Liver (tissue), 9 donors: ENCODE measurements around the gene ZNF541. TPM values are rescaled to one million over a fixed set of nuclear protein-coding genes. Genes with fewer than 3 reads are reported as not detected.

Experiments used
- DNase-seq: peaks from one replicate; pipeline ENCODE4 v3.0.0-alpha.2; 2017; ENCODE audit warnings: low spot score
- H3K27ac ChIP-seq, 2 donors: one replicate each; pipeline ENCODE4 v1.7.0; 2013; ENCODE audit warnings: inconsistent platforms in 2 of 2, low read length in 2 of 2, control low read depth in 1 of 2, low read depth in 1 of 2, mild to moderate bottlenecking in 1 of 2
- H3K27me3 ChIP-seq, 4 donors: one replicate each; pipeline versions ENCODE4 v1.6.1 to v1.7.0; 2013; ENCODE audit warnings: low read length in 3 of 4, inconsistent platforms in 1 of 4, mild to moderate bottlenecking in 1 of 4, moderate library complexity in 1 of 4; ENCODE audit not compliant: control insufficient read depth in 4 of 4, insufficient read depth in 4 of 4
- H3K36me3 ChIP-seq, 4 donors: one replicate each; pipeline versions ENCODE4 v1.6.1 to v1.7.0; 2013; ENCODE audit warnings: low read length in 3 of 4, mild to moderate bottlenecking in 3 of 4, low read depth in 1 of 4, moderate library complexity in 1 of 4; ENCODE audit not compliant: control insufficient read depth in 4 of 4, insufficient read depth in 3 of 4
- H3K4me1 ChIP-seq, 4 donors: one replicate each; pipeline versions ENCODE4 v1.6.1 to v1.7.0; 2013; ENCODE audit warnings: low read length in 3 of 4, mild to moderate bottlenecking in 3 of 4, moderate library complexity in 1 of 4; ENCODE audit not compliant: control insufficient read depth in 4 of 4, insufficient read depth in 4 of 4
- H3K4me3 ChIP-seq, 3 donors: one replicate each; pipeline versions ENCODE4 v1.6.1 to v1.7.0; 2013; ENCODE audit warnings: low read length in 3 of 3, control low read depth in 1 of 3, low read depth in 1 of 3, mild to moderate bottlenecking in 1 of 3
- H3K9ac ChIP-seq, 2 donors: one replicate each; pipeline ENCODE4 v1.7.0; 2013; ENCODE audit warnings: low read length in 2 of 2, mild to moderate bottlenecking in 2 of 2, moderate library complexity in 2 of 2, control low read depth in 1 of 2, low read depth in 1 of 2
- H3K9me3 ChIP-seq, 4 donors: one replicate each; pipeline versions ENCODE4 v1.6.1 to v1.7.0; 2013; ENCODE audit warnings: low read length in 3 of 4; ENCODE audit not compliant: control insufficient read depth in 4 of 4
- FOXA1 ChIP-seq: IDR thresholded peaks from 2 replicates; pipeline ENCODE4 v1.6.1; 2016; ENCODE audit warnings: antibody characterized with exemption
- FOXA2 ChIP-seq: IDR thresholded peaks from 2 replicates; pipeline ENCODE4 v1.6.1; 2016; ENCODE audit warnings: antibody characterized with exemption
- GABPA ChIP-seq, 2 donors: IDR thresholded peaks in 1 of 2; conservative IDR thresholded peaks in 1 of 2; 2 replicates each; pipeline ENCODE4 v1.6.1; 2016; ENCODE audit warnings: antibody characterized with exemption in 2 of 2, mild to moderate bottlenecking in 1 of 2, moderate library complexity in 1 of 2
- HNF4A ChIP-seq, 2 donors: conservative IDR thresholded peaks; 2 replicates each; pipeline ENCODE4 v1.6.1; 2016; ENCODE audit warnings: antibody characterized with exemption in 2 of 2, mild to moderate bottlenecking in 2 of 2
- NR2F2 ChIP-seq: IDR thresholded peaks from 2 replicates; pipeline ENCODE4 v1.6.1; 2016; ENCODE audit warnings: antibody characterized with exemption
- RAD21 ChIP-seq, 2 donors: IDR thresholded peaks; 2 replicates each; pipeline ENCODE4 v1.6.1; 2016; ENCODE audit warnings: antibody characterized with exemption in 2 of 2, mild to moderate bottlenecking in 2 of 2
- RXRA ChIP-seq, 2 donors: IDR thresholded peaks; 2 replicates each; pipeline ENCODE4 v1.6.1; 2017 to 2018; ENCODE audit warnings: antibody characterized with exemption in 2 of 2, mild to moderate bottlenecking in 1 of 2
- TAF1 ChIP-seq: conservative IDR thresholded peaks from 2 replicates; pipeline ENCODE4 v1.6.1; 2016; ENCODE audit warnings: antibody characterized with exemption, mild to moderate bottlenecking
- YY1 ChIP-seq: IDR thresholded peaks from 2 replicates; pipeline ENCODE4 v1.6.1; 2016; ENCODE audit warnings: antibody characterized with exemption, mild to moderate bottlenecking
- WGBS: extraction: QIAGEN DNeasy Blood & Tissue Kit; methylation state at CpG from one replicate; pipeline ENCODE4 v1.1.7; 2013; 5-methylcytosine and 5-hydroxymethylcytosine counted together
- polyA plus RNA-seq, 2 donors: library from polyadenylated mRNA; stranded (reverse) in 1 of 2; unstranded in 1 of 2; fragments of 200-250 nt in 1 of 2; fragments of >200 nt in 1 of 2; fragmentation: Nextera tagmentation in 1 of 2; extraction: Ambion mirVana in 1 of 2; gene quantifications; one replicate each; pipeline versions ENCODE4 v1.2.1 to v1.2.3, GENCODE V29; 2013 to 2015
- total RNA-seq, 2 donors: library from RNA; depleted of rRNA; stranded (reverse); fragments of >200 nt; gene quantifications; one replicate each; pipeline ENCODE4 v1.2.3, GENCODE V29; 2014
- TF ChIP-seq, protein P1 (sequence below): IDR thresholded peaks from 2 replicates; pipeline ENCODE4 v1.6.1; 2016; ENCODE audit warnings: antibody characterized with exemption
- TF ChIP-seq, protein P2 (sequence below): IDR thresholded peaks from 2 replicates; pipeline ENCODE4 v1.6.1; 2016; ENCODE audit warnings: antibody characterized with exemption
- TF ChIP-seq, protein P3 (sequence below): fragments of 150-350 bp; IDR thresholded peaks from 2 replicates; pipeline ENCODE4 v1.5.1; 2017; ENCODE audit warnings: improper control_type of control experiment, low read depth, low read length; ENCODE audit not compliant: missing input control
- TF ChIP-seq, protein P4 (sequence below): IDR thresholded peaks from 2 replicates; pipeline ENCODE4 v1.6.1; 2016; ENCODE audit warnings: antibody characterized with exemption
- TF ChIP-seq, protein P5 (sequence below): IDR thresholded peaks from 2 replicates; pipeline ENCODE4 v1.6.1; 2016; ENCODE audit warnings: antibody characterized with exemption, mild to moderate bottlenecking
- donor health status: healthy.
- donor health status: healthy.
- donor health status: healthy.
- donor health status: healthy.
- donor health status: healthy.

The ZNF541 gene
- total and polyA plus RNA-seq, 4 donors, result 0.05 to 0.09 (median 0.08) TPM; not detected in 1

DNA sequence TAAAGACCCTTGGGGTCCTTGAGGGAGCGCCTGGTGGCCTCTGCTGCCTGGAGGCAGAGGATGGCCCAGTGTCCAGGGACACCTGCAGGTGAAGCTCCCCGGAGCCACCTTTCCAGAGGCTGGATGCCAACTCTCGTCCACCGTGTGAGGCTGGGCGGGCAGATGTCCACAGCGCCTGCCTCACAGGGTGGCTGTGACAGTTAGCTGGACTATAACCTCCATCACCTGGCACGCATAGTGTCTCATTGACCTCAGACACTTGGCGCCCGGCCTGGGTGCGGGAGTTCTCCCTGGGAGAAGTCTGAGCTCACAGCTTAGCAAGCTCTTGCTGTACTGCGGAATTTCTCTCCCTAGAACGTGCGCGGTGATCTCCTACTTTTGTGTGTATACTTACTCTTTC is 45.8 kb upstream of the ZNF541 start (continued):
- TF ChIP-seq, protein P1, sequence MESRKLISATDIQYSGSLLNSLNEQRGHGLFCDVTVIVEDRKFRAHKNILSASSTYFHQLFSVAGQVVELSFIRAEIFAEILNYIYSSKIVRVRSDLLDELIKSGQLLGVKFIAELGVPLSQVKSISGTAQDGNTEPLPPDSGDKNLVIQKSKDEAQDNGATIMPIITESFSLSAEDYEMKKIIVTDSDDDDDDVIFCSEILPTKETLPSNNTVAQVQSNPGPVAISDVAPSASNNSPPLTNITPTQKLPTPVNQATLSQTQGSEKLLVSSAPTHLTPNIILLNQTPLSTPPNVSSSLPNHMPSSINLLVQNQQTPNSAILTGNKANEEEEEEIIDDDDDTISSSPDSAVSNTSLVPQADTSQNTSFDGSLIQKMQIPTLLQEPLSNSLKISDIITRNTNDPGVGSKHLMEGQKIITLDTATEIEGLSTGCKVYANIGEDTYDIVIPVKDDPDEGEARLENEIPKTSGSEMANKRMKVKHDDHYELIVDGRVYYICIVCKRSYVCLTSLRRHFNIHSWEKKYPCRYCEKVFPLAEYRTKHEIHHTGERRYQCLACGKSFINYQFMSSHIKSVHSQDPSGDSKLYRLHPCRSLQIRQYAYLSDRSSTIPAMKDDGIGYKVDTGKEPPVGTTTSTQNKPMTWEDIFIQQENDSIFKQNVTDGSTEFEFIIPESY, result peak; percentile 79
- peak; percentile 59 for TF ChIP-seq NR2F2
- TF ChIP-seq, protein P2, sequence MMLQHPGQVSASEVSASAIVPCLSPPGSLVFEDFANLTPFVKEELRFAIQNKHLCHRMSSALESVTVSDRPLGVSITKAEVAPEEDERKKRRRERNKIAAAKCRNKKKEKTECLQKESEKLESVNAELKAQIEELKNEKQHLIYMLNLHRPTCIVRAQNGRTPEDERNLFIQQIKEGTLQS, result peak; percentile 53
- TF ChIP-seq GABPA (IDR thresholded peaks at IDR 0.05 in 1 of 2, conservative IDR thresholded peaks at IDR 0.05 in 1 of 2), result no peak
- peak; percentile 95 to 96 for TF ChIP-seq HNF4A (conservative IDR thresholded peaks at IDR 0.05)
- TF ChIP-seq TAF1, result no peak
- TF ChIP-seq RXRA (IDR thresholded peaks at IDR 0.05), result peak; percentile 95 to 97

DNA sequence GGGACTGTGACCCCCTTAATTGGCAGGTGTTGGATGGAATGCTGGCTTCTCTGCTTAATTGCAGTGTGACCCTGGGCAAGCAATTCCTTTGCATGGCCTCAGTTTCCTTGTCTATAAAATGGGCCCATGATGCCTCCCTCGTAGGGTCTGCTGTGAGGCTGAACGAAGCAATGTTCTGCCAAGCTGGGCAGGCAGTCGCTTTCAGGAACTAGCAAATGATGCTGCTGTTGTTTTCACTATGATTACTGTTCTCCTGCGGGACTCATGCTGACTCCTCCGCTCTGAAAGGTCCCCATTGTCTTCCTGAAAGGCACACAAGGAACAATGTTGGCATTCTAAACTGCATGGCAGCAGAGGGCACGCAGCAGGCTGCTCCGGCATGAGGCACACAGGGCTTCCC is 42.8 kb upstream of the ZNF541 start:
- Histone ChIP-seq H3K36me3 (no peaks in the 10 kb centered on the region), H3K27ac (no peak overlapping the region), H3K9ac (no peak overlapping the region), H3K27me3 (no peaks in the 10 kb centered on the region), H3K9me3 (no peaks in the 10 kb centered on the region), H3K4me1 (peaks cover 13 to 32% (median 30%) of the 10 kb centered on the region in 4 donors), H3K4me3 (no peak overlapping the region)
- WGBS, result 96% methylated on average over 7 of the region's 7 CpGs
- no peak for DNase-seq
- no peak for TF ChIP-seq RAD21 (IDR thresholded peaks at IDR 0.05)
- TF ChIP-seq HNF4A (conservative IDR thresholded peaks at IDR 0.05), result no peak
- TF ChIP-seq TAF1, result no peak
- TF ChIP-seq, protein P3, sequence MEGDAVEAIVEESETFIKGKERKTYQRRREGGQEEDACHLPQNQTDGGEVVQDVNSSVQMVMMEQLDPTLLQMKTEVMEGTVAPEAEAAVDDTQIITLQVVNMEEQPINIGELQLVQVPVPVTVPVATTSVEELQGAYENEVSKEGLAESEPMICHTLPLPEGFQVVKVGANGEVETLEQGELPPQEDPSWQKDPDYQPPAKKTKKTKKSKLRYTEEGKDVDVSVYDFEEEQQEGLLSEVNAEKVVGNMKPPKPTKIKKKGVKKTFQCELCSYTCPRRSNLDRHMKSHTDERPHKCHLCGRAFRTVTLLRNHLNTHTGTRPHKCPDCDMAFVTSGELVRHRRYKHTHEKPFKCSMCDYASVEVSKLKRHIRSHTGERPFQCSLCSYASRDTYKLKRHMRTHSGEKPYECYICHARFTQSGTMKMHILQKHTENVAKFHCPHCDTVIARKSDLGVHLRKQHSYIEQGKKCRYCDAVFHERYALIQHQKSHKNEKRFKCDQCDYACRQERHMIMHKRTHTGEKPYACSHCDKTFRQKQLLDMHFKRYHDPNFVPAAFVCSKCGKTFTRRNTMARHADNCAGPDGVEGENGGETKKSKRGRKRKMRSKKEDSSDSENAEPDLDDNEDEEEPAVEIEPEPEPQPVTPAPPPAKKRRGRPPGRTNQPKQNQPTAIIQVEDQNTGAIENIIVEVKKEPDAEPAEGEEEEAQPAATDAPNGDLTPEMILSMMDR, result no peak
- no peak for TF ChIP-seq FOXA2
- TF ChIP-seq RXRA (IDR thresholded peaks at IDR 0.05), result no peak
- no peak for TF ChIP-seq YY1
- TF ChIP-seq, protein P4, sequence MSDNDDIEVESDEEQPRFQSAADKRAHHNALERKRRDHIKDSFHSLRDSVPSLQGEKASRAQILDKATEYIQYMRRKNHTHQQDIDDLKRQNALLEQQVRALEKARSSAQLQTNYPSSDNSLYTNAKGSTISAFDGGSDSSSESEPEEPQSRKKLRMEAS, result no peak
- no peak for TF ChIP-seq FOXA1
- TF ChIP-seq, protein P5, sequence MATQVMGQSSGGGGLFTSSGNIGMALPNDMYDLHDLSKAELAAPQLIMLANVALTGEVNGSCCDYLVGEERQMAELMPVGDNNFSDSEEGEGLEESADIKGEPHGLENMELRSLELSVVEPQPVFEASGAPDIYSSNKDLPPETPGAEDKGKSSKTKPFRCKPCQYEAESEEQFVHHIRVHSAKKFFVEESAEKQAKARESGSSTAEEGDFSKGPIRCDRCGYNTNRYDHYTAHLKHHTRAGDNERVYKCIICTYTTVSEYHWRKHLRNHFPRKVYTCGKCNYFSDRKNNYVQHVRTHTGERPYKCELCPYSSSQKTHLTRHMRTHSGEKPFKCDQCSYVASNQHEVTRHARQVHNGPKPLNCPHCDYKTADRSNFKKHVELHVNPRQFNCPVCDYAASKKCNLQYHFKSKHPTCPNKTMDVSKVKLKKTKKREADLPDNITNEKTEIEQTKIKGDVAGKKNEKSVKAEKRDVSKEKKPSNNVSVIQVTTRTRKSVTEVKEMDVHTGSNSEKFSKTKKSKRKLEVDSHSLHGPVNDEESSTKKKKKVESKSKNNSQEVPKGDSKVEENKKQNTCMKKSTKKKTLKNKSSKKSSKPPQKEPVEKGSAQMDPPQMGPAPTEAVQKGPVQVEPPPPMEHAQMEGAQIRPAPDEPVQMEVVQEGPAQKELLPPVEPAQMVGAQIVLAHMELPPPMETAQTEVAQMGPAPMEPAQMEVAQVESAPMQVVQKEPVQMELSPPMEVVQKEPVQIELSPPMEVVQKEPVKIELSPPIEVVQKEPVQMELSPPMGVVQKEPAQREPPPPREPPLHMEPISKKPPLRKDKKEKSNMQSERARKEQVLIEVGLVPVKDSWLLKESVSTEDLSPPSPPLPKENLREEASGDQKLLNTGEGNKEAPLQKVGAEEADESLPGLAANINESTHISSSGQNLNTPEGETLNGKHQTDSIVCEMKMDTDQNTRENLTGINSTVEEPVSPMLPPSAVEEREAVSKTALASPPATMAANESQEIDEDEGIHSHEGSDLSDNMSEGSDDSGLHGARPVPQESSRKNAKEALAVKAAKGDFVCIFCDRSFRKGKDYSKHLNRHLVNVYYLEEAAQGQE, result no peak
- TF ChIP-seq NR2F2, result no peak
